ENCODE data around the gene OPRL1.

DNA sequence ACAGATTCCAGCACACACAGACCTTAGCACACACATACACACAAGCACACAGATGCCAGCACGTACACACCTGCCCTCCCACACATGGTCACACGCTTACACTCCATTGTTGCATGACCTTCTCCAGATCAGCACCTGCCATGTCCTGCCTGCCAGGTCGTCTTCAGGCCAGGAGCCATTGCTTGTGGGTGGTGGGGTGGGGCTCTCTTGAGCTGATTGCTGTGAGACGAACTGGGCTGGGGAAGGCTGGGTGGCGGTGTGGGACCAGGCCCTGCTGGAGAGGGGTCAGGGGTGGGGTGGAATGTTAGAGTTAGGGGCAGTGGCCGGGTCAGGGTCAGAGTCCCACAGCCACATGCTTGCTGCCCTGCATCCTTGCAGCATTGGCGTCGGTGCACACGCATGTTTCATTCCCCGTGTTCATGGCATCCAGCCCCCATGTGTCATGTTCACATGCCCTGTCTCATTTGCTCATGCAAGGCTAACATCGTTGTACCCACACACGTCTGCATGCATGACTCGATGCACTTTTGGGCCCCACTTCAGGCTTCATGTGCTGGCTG lies 34.0 kb downstream of the OPRL1 start:
- TF ChIP-seq GATA3 (IDR thresholded peaks at IDR 0.05; ENCODE audit: low read depth, low read length) (no peak), GATA2 (IDR thresholded peaks at IDR 0.05; ENCODE audit: low read depth, low read length) (no peak)

Data from SH-SY5Y (cell line).